GM23338 (cell line): Measurements from ENCODE around the gene UCP3. TPM values are rescaled to one million over a fixed set of nuclear protein-coding genes. Genes with fewer than 3 reads are reported as not detected.

Experiments used
- ATAC-seq: fragments of 200-7000 bp; cut with Tn5 transposase; 3 replicates; pipeline ENCODE4 v1.9.1; 2020
- DNase-seq: peaks from one replicate; pipeline ENCODE4 v3.0.0-alpha.2; 2015; ENCODE audit warnings: low spot score
- H2AFZ ChIP-seq: fragments of 200-600 bp; sonication (generic); 2 replicates; pipeline ENCODE4 v1.8.0; 2016; ENCODE audit warnings: antibody characterized with exemption, mild to moderate bottlenecking, moderate library complexity
- H3F3A ChIP-seq: fragments of 200-600 bp; sonication (generic); replicated peaks from 2 replicates; pipeline ENCODE4 v1.8.0; 2017; ENCODE audit warnings: antibody characterized with exemption, mixed run types, low read depth
- H3K27ac ChIP-seq: fragments of 200-600 bp; sonication (generic); 2 replicates; pipeline ENCODE4 v1.6.1; 2016; ENCODE audit warnings: low read depth
- H3K27me3 ChIP-seq: fragments of 200-600 bp; sonication (generic); 2 replicates; pipeline ENCODE4 v1.8.0; 2016; ENCODE audit warnings: mild to moderate bottlenecking, mixed run types, moderate library complexity; ENCODE audit not compliant: insufficient read depth
- H3K36me3 ChIP-seq: fragments of 200-600 bp; sonication (generic); 2 replicates; pipeline ENCODE4 v1.8.0; 2016; ENCODE audit warnings: mild to moderate bottlenecking; ENCODE audit not compliant: insufficient read depth
- H3K4me1 ChIP-seq: fragments of 200-600 bp; sonication (generic); 2 replicates; pipeline ENCODE4 v1.8.0; 2016; ENCODE audit warnings: mild to moderate bottlenecking, moderate library complexity; ENCODE audit not compliant: insufficient read depth
- H3K4me2 ChIP-seq: fragments of 200-600 bp; sonication (generic); 2 replicates; pipeline ENCODE4 v1.7.1; 2017; ENCODE audit warnings: mixed run types
- H3K4me3 ChIP-seq: fragments of 200-600 bp; sonication (generic); 2 replicates; pipeline ENCODE4 v1.6.1; 2016; ENCODE audit warnings: mixed run types
- H3K79me2 ChIP-seq: fragments of 200-600 bp; sonication (generic); replicated peaks from 2 replicates; pipeline ENCODE4 v1.8.0; 2017; ENCODE audit warnings: mild to moderate bottlenecking; ENCODE audit not compliant: insufficient read depth
- H3K9me2 ChIP-seq: fragments of 200-600 bp; sonication (generic); 2 replicates; pipeline ENCODE4 v1.8.0; 2017; ENCODE audit not compliant: insufficient read depth
- H4K20me1 ChIP-seq: fragments of 200-600 bp; sonication (generic); replicated peaks from 2 replicates; pipeline ENCODE4 v1.8.0; 2017; ENCODE audit warnings: mild to moderate bottlenecking; ENCODE audit not compliant: insufficient read depth
- H3K27ac Mint-ChIP-seq: 2 replicates; pipeline ENCODE4 v1.8.0; 2020; ENCODE audit warnings: inconsistent platforms, mild to moderate bottlenecking, moderate library complexity, mixed read lengths
- H3K27me3 Mint-ChIP-seq: 3 replicates; pipeline ENCODE4 v1.8.0; 2022; ENCODE audit warnings: low read depth, mild to moderate bottlenecking, moderate library complexity, mixed read lengths, inconsistent platforms; ENCODE audit not compliant: insufficient read depth, poor library complexity
- H3K36me3 Mint-ChIP-seq: 3 replicates; pipeline ENCODE4 v1.8.0; 2021; ENCODE audit warnings: low read depth, mild to moderate bottlenecking, inconsistent platforms, moderate library complexity, mixed read lengths
- H3K4me1 Mint-ChIP-seq: 3 replicates; pipeline ENCODE4 v1.8.0; 2020; ENCODE audit warnings: mild to moderate bottlenecking, inconsistent platforms, mixed read lengths
- H3K4me3 Mint-ChIP-seq: 3 replicates; pipeline ENCODE4 v1.8.0; 2021; ENCODE audit warnings: moderate library complexity, mild to moderate bottlenecking, inconsistent platforms, mixed read lengths
- H3K9me3 Mint-ChIP-seq: 3 replicates; pipeline ENCODE4 v1.8.0; 2020; ENCODE audit warnings: moderate library complexity, mild to moderate bottlenecking, inconsistent platforms, mixed read lengths
- CREB1 ChIP-seq: fragments of 250-450 bp; sonication (Bioruptor Pico); IDR thresholded peaks from 2 replicates; pipeline ENCODE4 v1.5.0; 2020; ENCODE audit warnings: low read depth, mild to moderate bottlenecking, moderate library complexity
- EZH2 ChIP-seq: fragments of 200-600 bp; sonication (generic); IDR thresholded peaks from one replicate; pipeline ENCODE4 v1.8.0; 2017; ENCODE audit warnings: antibody characterized with exemption, mild to moderate bottlenecking, low read depth; ENCODE audit not compliant: unreplicated experiment
- EZH2phosphoT487 ChIP-seq: fragments of 200-600 bp; sonication (generic); IDR thresholded peaks from one replicate; pipeline ENCODE4 v1.8.1; 2018; ENCODE audit warnings: antibody characterized with exemption; ENCODE audit not compliant: unreplicated experiment
- JUNB ChIP-seq: IDR thresholded peaks from one replicate; pipeline ENCODE4 v1.6.1; 2016; ENCODE audit warnings: antibody characterized with exemption; ENCODE audit not compliant: unreplicated experiment
- NANOG ChIP-seq: IDR thresholded peaks from 2 replicates; pipeline ENCODE4 v1.6.1; 2016; ENCODE audit warnings: antibody characterized with exemption, borderline replicate concordance
- POLR2AphosphoS5 ChIP-seq: IDR thresholded peaks from 2 replicates; pipeline ENCODE4 v1.6.1; 2016; ENCODE audit warnings: antibody characterized with exemption, low read depth
- STAT1 ChIP-seq: IDR thresholded peaks from one replicate; pipeline ENCODE4 v1.6.1; 2016; ENCODE audit warnings: antibody characterized with exemption; ENCODE audit not compliant: unreplicated experiment
- ZNF331 ChIP-seq: fragments of 250-450 bp; sonication (Bioruptor Pico); IDR thresholded peaks from 2 replicates; pipeline ENCODE4 v1.5.0; 2020; ENCODE audit warnings: low read depth, mild to moderate bottlenecking, moderate library complexity
- polyA plus RNA-seq: library from polyadenylated mRNA; unstranded; fragments of >200 nt; fragmentation: Nextera tagmentation; extraction: Ambion mirVana; gene quantifications from 2 replicates; pipeline ENCODE4 v1.2.1, GENCODE V29; 2016
- total RNA-seq: library from RNA; depleted of rRNA; stranded (reverse); fragments of >200 nt; shearing (Covaris generic); gene quantifications from 2 replicates; pipeline ENCODE4 v1.2.3, GENCODE V29; 2014
- TF ChIP-seq, protein P1 (sequence below): IDR thresholded peaks from one replicate; pipeline ENCODE4 v1.6.1; 2018; ENCODE audit warnings: antibody characterized with exemption; ENCODE audit not compliant: unreplicated experiment
- TF ChIP-seq, protein P2 (sequence below): IDR thresholded peaks from 2 replicates; pipeline ENCODE4 v1.6.1; 2016; ENCODE audit warnings: antibody characterized with exemption
- TF ChIP-seq, protein P3 (sequence below), 2 experiments: fragments of 200-600 bp in 1 of 2; sonication (generic) in 1 of 2; conservative IDR thresholded peaks; 2 replicates each; pipeline versions ENCODE4 v1.5.1 to v1.6.1; 2016 to 2017; ENCODE audit warnings: antibody characterized with exemption in 2 of 2, low read depth in 2 of 2, mild to moderate bottlenecking in 2 of 2, moderate library complexity in 1 of 2

UCP3 gene
- total and polyA plus RNA-seq, 2 experiments from 2014 or later = 0.21 to 0.40 TPM

DNA sequence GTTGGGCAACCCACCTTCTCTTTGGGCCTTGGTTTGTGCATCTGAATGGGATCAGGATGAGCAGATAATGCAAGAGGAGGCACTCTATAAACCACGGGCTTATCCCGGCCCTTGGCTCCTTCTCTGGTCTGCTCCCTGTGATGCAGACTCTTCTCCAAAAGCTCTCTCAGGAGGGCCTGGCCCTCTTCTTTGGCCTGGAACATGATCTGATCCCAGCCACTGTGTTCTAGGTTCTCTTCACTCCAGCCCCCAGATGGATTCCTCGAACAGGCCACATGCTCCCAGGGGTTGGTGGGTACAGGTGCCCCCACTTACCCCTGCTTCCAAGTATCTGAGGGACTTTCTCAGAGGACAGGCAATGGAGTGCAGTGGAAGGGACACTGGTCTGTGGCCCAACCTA, 8.7 kb upstream of the UCP3 start:
- Histone ChIP-seq H4K20me1 (no peaks in the 10 kb centered on the region), H3F3A (no peaks in the 10 kb centered on the region), H3K79me2 (no peaks in the 10 kb centered on the region), H3K27me3 (no peaks in the 10 kb centered on the region), H3K4me2 (no peak overlapping the region), H2AFZ (no peak overlapping the region), H3K27ac (no peak overlapping the region), H3K36me3 (no peaks in the 10 kb centered on the region), H3K4me3 (no peak overlapping the region), H3K9me2 (no peaks in the 10 kb centered on the region; the same call in 1 of the 2 replicates), H3K4me1 (no peaks in the 10 kb centered on the region)
- TF ChIP-seq, protein P1, sequence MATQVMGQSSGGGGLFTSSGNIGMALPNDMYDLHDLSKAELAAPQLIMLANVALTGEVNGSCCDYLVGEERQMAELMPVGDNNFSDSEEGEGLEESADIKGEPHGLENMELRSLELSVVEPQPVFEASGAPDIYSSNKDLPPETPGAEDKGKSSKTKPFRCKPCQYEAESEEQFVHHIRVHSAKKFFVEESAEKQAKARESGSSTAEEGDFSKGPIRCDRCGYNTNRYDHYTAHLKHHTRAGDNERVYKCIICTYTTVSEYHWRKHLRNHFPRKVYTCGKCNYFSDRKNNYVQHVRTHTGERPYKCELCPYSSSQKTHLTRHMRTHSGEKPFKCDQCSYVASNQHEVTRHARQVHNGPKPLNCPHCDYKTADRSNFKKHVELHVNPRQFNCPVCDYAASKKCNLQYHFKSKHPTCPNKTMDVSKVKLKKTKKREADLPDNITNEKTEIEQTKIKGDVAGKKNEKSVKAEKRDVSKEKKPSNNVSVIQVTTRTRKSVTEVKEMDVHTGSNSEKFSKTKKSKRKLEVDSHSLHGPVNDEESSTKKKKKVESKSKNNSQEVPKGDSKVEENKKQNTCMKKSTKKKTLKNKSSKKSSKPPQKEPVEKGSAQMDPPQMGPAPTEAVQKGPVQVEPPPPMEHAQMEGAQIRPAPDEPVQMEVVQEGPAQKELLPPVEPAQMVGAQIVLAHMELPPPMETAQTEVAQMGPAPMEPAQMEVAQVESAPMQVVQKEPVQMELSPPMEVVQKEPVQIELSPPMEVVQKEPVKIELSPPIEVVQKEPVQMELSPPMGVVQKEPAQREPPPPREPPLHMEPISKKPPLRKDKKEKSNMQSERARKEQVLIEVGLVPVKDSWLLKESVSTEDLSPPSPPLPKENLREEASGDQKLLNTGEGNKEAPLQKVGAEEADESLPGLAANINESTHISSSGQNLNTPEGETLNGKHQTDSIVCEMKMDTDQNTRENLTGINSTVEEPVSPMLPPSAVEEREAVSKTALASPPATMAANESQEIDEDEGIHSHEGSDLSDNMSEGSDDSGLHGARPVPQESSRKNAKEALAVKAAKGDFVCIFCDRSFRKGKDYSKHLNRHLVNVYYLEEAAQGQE = no peak
- TF ChIP-seq, protein P2, sequence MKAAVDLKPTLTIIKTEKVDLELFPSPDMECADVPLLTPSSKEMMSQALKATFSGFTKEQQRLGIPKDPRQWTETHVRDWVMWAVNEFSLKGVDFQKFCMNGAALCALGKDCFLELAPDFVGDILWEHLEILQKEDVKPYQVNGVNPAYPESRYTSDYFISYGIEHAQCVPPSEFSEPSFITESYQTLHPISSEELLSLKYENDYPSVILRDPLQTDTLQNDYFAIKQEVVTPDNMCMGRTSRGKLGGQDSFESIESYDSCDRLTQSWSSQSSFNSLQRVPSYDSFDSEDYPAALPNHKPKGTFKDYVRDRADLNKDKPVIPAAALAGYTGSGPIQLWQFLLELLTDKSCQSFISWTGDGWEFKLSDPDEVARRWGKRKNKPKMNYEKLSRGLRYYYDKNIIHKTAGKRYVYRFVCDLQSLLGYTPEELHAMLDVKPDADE = no peak
- TF ChIP-seq NANOG (no peak), JUNB (no peak)
- TF ChIP-seq, protein P3, sequence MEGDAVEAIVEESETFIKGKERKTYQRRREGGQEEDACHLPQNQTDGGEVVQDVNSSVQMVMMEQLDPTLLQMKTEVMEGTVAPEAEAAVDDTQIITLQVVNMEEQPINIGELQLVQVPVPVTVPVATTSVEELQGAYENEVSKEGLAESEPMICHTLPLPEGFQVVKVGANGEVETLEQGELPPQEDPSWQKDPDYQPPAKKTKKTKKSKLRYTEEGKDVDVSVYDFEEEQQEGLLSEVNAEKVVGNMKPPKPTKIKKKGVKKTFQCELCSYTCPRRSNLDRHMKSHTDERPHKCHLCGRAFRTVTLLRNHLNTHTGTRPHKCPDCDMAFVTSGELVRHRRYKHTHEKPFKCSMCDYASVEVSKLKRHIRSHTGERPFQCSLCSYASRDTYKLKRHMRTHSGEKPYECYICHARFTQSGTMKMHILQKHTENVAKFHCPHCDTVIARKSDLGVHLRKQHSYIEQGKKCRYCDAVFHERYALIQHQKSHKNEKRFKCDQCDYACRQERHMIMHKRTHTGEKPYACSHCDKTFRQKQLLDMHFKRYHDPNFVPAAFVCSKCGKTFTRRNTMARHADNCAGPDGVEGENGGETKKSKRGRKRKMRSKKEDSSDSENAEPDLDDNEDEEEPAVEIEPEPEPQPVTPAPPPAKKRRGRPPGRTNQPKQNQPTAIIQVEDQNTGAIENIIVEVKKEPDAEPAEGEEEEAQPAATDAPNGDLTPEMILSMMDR (conservative IDR thresholded peaks at IDR 0.05; ENCODE audit: low read depth in 2 of 2) = no peak
- peaks cover 1% of the 10 kb centered on the region for H3K27me3 Mint-ChIP-seq
- no peaks in the 10 kb centered on the region for H3K9me3 Mint-ChIP-seq
- H3K36me3 Mint-ChIP-seq = peaks cover 13% of the 10 kb centered on the region
- H3K4me1 Mint-ChIP-seq = no peaks in the 10 kb centered on the region
- DNase-seq = no peak
- H3K4me3 Mint-ChIP-seq = no peak overlapping the region
- H3K27ac Mint-ChIP-seq = no peak overlapping the region
- ATAC-seq = no peak

DNA sequence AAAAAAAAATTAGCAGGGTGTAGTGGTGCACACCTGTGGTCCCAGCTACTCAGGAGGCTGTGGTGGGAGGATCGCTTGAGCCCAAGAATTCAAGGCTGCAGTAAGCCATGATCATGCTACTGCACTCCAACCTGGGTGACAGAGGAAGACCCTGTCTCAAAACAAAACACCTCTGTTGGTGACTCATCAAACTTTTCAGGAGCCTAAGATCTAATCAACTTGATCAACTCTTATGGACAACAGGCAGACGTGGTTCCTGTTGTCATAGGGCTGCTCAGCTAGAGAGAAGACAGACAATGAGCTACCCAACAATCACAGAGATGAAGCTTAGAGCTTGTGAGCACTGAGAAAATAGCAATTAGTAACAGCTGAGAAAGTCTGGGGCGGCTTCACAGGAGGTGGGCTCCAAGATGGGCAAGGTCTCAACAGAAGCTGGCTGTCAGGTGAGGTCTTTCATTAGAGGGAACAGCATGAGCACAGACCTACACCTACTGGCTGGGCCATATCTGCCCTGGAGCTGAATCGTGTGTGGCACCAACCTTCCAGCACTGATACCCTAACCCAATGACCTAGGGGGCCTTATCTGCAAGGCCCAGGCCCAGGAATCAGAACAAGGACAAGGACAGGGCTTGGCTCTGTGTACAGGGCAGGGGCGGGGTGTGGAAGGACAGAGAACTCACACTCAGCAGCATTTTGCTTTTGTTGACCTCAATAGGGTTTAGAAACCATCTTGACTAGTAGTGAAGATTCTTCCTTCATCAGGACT, 7.2 kb upstream of the UCP3 start:
- no peak overlapping the region for H3K4me2 ChIP-seq
- ATAC-seq (no peak), DNase-seq (no peak)
- H4K20me1 ChIP-seq = no peaks in the 10 kb centered on the region
- no peaks in the 10 kb centered on the region for H3K36me3 ChIP-seq
- H3K9me3 Mint-ChIP-seq = no peaks in the 10 kb centered on the region
- peaks cover 16% of the 10 kb centered on the region for H3K36me3 Mint-ChIP-seq
- no peak overlapping the region for H2AFZ ChIP-seq
- H3K4me1 Mint-ChIP-seq = no peaks in the 10 kb centered on the region
- H3K27me3 ChIP-seq = no peaks in the 10 kb centered on the region
- no peaks in the 10 kb centered on the region for H3K4me1 ChIP-seq
- no peaks in the 10 kb centered on the region for H3F3A ChIP-seq
- no peak overlapping the region for H3K27ac ChIP-seq
- H3K4me3 ChIP-seq = no peak overlapping the region
- peaks cover 1% of the 10 kb centered on the region for H3K27me3 Mint-ChIP-seq
- H3K79me2 ChIP-seq = no peaks in the 10 kb centered on the region
- H3K4me3 Mint-ChIP-seq = no peak overlapping the region
- H3K9me2 ChIP-seq = no peaks in the 10 kb centered on the region; the same call in 1 of the 2 replicates
- H3K27ac Mint-ChIP-seq = no peak overlapping the region
- no peak for TF ChIP-seq POLR2AphosphoS5
- no peak for TF ChIP-seq CREB1
- TF ChIP-seq STAT1 = no peak
- TF ChIP-seq, protein P2 = no peak
- TF ChIP-seq EZH2phosphoT487 = no peak
- TF ChIP-seq ZNF331 (CRISPR knock-in tag) = no peak
- no peak for TF ChIP-seq JUNB
- TF ChIP-seq, protein P1 = no peak
- no peak for TF ChIP-seq EZH2
